Gastrocnemius medialis (tissue), 4 donors: ENCODE measurements around the gene RNF213.

Experiments
- CTCF ChIP-seq, 5 experiments: fragments of 450-650 bp in 3 of 5; fragments of 200-600 bp in 2 of 5; sonication (generic) in 2 of 5; IDR thresholded peaks in 4 of 5; conservative IDR thresholded peaks in 1 of 5; 1 replicate in 4 of 5; 2 replicates in 1 of 5; pipeline ENCODE4 v1.5.1; 2016 to 2019; ENCODE audit warnings: antibody characterized with exemption in 5 of 5, mild to moderate bottlenecking in 3 of 5, moderate library complexity in 3 of 5
- POLR2A ChIP-seq, 2 donors: fragments of 450-650 bp; IDR thresholded peaks; one replicate each; pipeline ENCODE4 v1.6.1; 2017; ENCODE audit warnings: antibody characterized with exemption in 2 of 2, mild to moderate bottlenecking in 2 of 2, moderate library complexity in 2 of 2

DNA sequence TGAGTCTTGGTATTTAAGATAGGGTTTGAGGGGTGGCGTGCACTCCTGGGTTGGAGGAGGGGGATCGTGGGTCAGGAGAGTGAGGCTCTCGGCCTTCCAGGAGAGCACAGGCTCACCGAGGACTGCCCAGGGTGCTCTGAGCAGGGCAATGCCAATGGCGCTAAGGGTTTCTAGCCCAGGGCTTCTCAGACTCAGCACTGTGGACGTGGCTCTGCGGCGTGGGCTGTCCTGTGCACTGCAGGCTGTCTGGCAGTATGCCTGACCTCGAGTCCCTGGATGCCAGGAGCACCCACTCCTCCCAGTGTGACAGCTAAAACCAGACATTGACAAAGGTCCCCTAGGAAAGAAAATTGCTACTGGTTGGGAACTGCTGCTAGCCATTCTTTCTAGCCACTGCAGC is 117.1 kb downstream of the RNF213 start:
- TF ChIP-seq CTCF (IDR thresholded peaks at IDR 0.05 in 4 of 5, conservative IDR thresholded peaks at IDR 0.05 in 1 of 5) (no peak), POLR2A (IDR thresholded peaks at IDR 0.05) (no peak)
